GM19193 (cell line): Measurements from ENCODE around the gene TLE7.

Experiments used
- POLR2A ChIP-seq: IDR thresholded peaks from 4 replicates; pipeline ENCODE4 v1.6.1; 2011; ENCODE audit not compliant: insufficient read depth, insufficient read length; ENCODE audit errors: extremely low read depth

Gene TLE7

DNA sequence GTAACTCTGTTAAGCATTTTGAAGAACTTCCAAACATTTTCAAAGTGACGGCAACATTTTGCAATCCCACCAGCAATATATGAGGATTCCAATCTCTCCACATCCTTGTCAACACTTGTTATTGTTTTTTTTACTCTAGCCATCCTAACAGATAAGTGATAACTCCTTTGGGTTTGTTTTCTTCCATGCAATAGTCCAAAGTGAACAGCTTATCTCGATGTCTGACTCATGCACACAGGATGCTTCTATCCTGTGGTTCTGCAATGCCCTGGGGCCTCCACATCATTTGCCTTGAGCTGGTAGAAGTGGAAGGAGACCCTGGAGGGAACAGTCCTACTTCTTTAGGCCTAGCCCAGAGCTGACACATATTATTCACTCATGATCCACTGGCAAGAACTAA, 13.0 kb downstream of the TLE7 start:
- TF ChIP-seq POLR2A = no peak

DNA sequence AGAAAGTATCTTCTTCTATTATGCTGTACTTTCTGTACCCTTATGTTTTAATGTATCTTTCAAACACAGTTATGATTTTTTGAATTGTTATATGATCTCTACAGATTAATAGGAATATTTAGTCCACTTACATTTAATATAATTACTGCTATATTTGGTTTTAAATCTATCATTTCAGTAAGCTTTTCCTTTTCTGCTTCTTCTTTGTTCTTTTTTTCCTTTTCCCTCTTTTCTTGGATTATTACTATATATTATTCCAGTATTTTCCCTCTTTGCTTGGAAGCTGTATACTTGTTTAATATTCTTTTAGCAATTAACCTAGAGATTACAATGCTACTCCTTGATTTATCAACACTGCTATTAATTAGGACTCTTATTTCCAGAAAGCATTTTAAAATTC, 13.5 kb downstream of the TLE7 start:
- TF ChIP-seq POLR2A = no peak

DNA sequence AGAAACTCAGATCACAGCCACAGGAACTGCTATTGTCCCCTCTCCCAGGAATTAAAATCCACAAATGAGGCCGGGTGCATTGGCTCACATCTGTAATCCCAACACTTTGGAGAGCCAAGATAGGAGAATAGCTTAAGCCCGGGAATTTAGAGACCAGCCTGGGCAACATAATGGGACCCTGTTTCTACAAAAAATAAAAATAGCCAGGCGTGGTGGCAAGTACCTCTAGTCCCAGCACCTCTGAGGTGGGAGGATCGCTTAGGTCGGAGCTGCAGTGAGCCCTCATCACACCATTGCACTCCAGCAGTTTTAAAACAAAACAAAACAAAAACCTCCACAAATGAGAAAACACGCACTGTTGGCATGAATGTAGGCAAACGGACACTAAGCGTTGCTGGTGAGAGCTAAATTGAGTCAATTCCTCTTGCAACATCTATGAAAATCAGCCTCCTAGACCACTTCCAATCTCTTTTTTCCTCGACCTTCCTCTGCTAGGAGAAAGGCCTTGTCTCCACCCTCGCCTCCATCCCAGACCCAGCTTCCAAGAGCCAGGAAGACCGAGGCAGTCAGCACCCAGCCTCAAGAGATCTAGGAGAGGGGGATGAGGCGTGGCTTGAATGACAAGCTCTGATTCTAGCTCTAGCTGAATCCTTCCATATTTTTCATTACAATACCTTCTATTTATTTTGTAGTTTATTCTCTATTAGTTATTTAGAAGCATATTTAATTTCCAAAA, 14.8 kb downstream of the TLE7 start:
- no peak for TF ChIP-seq POLR2A

- TF ChIP-seq POLR2A = no peak
These were observed 15.6 kb downstream of the TLE7 start for GRCh38 chr16:71426069-71426879.

DNA sequence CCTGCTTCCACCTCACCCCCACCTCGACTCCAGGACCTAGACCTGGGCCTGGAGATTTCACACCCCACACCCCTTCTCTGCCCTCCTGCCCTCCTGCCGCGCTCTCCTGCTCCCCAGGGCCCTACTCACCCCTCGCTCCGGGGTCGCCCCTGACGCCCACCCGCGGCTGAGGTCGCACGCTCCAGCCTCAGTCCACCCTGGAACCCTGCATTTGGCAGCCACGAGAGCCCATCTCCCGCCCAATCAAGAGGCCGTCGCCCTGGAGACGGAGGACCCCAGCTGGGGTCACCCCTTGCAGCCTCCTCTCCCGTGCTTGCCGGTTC, 16.1 kb downstream of the TLE7 start:
- TF ChIP-seq POLR2A = no peak

- no peak for TF ChIP-seq POLR2A
These were observed 17.2 kb downstream of the TLE7 start for GRCh38 chr16:71424626-71425025.

DNA sequence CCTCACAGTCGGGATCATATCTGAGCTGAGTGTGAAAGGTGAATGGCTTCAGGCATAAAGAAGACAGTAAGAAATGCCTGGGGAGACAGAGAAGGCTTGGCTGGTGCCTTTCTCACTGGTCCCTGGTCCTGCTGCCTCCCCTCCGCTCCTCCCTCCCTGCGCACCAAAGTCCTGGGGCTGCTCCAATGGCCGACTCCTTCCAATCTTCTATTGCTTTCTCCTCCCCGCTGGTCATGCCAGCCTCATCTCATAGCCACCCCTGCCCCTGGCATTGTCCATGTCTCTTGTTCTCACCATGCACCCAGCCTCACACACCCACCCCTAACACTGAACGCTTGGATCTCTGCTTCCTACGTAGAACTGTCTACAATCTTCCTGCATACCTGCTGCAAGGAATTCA, 18.0 kb downstream of the TLE7 start:
- TF ChIP-seq POLR2A = no peak

GRCh38 chr16:71423016-71423415, 18.8 kb downstream of the TLE7 start:
- no peak for TF ChIP-seq POLR2A

DNA sequence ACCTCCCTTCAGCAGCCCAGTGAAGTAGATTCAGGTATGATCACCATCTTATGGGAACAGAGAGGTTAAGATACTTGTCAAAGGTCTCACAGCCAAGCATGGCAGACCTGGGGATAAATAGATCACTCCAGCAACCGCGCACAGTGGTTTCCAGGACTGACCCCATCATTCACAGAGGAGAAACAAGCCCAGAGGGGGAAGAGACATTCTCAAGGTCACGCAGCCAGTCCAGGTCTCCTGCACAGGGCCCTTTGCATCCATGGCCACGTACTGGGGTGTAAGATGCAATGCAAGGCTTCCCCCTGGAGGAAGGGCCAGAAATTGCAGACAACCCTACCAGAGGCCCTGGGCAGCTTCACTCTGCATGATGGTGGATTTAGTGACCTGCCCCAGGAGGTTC, 19.9 kb downstream of the TLE7 start:
- TF ChIP-seq POLR2A = no peak

DNA sequence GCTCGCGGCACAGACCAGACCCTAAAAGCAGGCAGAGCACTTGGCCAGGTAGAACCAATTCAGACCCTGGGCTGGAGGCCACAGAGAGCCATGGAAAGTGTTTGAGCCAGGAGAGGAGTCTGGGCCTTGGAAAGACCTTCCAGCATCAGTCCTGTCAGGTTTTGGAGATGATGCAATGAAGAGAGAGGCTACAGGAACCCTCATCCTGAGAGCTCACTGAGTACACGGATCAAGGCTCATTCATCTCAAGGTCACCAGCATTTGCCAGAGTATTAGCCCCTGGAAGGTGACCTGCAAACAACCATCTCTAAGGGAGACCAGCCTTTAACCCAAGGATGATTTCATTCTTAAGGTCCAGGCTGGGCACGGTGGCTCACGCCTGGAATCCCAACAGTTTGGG, 27.8 kb downstream of the TLE7 start:
- no peak for TF ChIP-seq POLR2A

DNA sequence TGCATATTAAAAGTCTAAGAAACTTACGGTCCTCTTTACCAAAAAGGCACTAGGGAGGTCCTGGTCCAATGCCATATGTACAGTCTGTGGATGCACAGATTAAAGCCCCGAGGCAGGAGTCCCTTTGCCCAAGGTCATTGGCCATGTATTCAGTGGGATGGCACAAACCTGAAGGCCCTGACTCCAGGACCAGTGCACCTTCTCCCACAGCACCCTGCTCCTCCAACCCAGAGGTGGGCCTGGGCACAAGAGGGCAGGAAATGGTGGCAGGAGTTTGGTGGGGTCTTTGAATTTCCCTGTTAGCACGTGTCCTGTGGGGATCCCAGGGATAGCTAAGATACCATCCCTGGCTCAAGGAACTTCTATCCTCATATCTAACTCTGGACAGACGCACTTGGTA, 28.5 kb downstream of the TLE7 start:
- TF ChIP-seq POLR2A = no peak

DNA sequence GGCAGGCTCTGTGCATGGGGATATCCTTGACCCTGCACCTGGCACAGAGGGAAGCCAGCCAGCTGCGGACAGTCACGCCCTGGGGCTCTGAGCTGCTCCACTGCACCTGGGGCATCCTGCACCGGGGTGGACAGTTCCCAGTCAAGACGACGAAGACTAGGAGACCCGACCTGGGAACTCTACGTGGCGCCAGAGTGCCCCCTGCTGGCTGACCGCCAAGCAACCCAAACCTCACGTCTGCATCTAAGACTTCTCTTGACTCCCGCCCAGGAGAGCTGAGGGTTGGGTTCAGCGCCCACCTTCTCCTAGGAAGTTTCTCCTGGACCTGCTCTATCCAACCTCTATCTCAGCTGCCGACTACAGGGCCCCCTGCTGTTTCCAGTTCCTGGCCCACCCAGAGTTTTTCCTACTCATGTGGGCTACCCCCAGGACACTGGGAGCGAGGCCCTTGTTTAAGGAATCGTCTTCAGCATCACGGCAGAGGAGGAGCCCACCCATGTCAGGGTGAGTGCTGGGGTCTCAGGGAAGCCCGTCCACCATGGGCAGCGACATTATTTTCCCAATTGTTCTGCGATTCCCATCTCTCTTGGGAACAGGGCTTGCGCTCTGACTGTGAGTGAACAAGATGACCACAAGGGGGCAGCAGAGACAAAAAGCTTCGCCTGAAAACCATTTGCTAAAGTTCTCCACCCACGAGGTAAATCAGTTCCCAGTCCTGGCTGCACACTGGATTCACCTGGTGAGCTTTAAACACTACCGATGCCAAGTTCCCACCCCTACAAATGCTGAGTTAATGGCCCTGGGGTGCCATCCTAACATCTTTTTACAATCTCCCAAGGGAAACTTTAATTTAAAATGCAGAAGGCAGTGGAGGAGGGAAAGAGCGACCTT, 29.3 kb downstream of the TLE7 start:
- no peak for TF ChIP-seq POLR2A

GRCh38 chr16:71410146-71410545, 31.7 kb downstream of the TLE7 start:
- TF ChIP-seq POLR2A = no peak

DNA sequence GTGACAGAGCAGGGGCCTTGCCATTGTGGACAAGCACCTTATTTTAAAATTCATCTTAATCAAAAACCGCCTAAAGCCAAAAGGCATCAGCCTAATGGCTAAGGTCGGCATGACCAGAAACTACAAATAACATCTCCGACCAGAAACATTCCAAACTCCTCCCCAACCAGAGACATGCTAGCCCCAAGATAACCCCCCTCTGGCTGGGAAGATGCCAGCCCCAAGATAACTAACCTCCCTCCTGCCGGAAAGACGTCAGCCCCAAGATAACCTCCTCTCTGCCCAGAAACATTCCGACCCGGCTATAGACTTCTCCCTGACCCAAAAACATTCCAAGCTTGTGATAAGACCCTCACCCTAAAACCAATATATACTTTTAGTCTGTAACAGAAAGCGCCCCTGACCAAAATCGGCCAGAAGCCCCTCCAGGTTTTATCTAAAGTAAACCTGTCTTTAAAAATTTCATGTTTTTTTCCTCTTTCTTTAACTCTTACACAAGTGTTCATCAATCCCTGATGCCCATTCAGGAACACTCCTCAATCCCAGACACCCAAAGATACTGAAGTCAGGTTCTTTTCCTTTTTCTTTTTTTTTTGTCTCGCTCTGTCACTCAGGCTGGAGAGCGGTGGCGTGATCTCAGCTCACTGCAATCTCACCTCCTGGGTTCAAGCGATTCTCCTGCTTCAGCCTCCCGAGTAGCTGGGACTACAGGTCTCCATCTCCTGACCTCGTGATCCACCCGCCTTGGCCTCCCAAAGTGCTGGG, 32.7 kb downstream of the TLE7 start:
- TF ChIP-seq POLR2A = no peak

- TF ChIP-seq POLR2A = no peak
These were observed 33.3 kb downstream of the TLE7 start for GRCh38 chr16:71408536-71408935.
